CD4-positive, alpha-beta T cell treated with Interleukin-17A for 1 hour (primary cell): ENCODE results near the gene MROH9.

Experiments used
- DNase-seq: peaks from one replicate; pipeline ENCODE4 v3.0.0-alpha.2; 2020

Gene MROH9

GRCh38 chr1:170978371-170978910, 43.1 kb downstream of the MROH9 start:
- DNase-seq: no peak

- DNase-seq: no peak
Observed at GRCh38 chr1:170985406-170985805, 50.1 kb downstream of the MROH9 start.

- no peak for DNase-seq
Observed at GRCh38 chr1:170986901-170987300, 51.6 kb downstream of the MROH9 start.

GRCh38 chr1:170987424-170987823, 52.1 kb downstream of the MROH9 start:
- DNase-seq: no peak

- DNase-seq: no peak
Observed at GRCh38 chr1:170993151-170993550, 57.8 kb downstream of the MROH9 start.

GRCh38 chr1:170993717-170994116, 58.4 kb downstream of the MROH9 start:
- no peak for DNase-seq

- no peak for DNase-seq
Observed at GRCh38 chr1:171014880-171015279, 79.5 kb downstream of the MROH9 start.

GRCh38 chr1:171017426-171017825, 82.1 kb downstream of the MROH9 start:
- no peak for DNase-seq

- no peak for DNase-seq
Observed at GRCh38 chr1:171019971-171020370, 84.6 kb downstream of the MROH9 start.

- no peak for DNase-seq
Observed at GRCh38 chr1:171032822-171033702, 97.7 kb downstream of the MROH9 start.

GRCh38 chr1:171037626-171038025, 102.3 kb downstream of the MROH9 start:
- no peak for DNase-seq

GRCh38 chr1:171038284-171038683, 103.0 kb downstream of the MROH9 start:
- no peak for DNase-seq

- DNase-seq: no peak
Observed at GRCh38 chr1:171048014-171048413, 112.7 kb downstream of the MROH9 start.

- no peak for DNase-seq
Observed at GRCh38 chr1:171052977-171053376, 117.6 kb downstream of the MROH9 start.

- no peak for DNase-seq
Observed at GRCh38 chr1:171055966-171056643, 120.8 kb downstream of the MROH9 start.

GRCh38 chr1:171061425-171062143, 126.2 kb downstream of the MROH9 start:
- DNase-seq: no peak

GRCh38 chr1:171062902-171063301, 127.6 kb downstream of the MROH9 start:
- DNase-seq: no peak

GRCh38 chr1:171075041-171075440, 139.7 kb downstream of the MROH9 start:
- no peak for DNase-seq

GRCh38 chr1:171081314-171081753, 146.0 kb downstream of the MROH9 start:
- DNase-seq: no peak

- no peak for DNase-seq
Observed at GRCh38 chr1:171081763-171082201, 146.4 kb downstream of the MROH9 start.

- DNase-seq: no peak
Observed at GRCh38 chr1:171082606-171083005, 147.3 kb downstream of the MROH9 start.

GRCh38 chr1:171083222-171083621, 147.9 kb downstream of the MROH9 start:
- no peak for DNase-seq

GRCh38 chr1:171084091-171084490, 148.8 kb downstream of the MROH9 start:
- DNase-seq: no peak
